ENCODE measurements around the gene RBP7.
A peak's percentile ranks its signal among the peaks of the same experiment; 100 is the strongest.

The RBP7 gene

DNA sequence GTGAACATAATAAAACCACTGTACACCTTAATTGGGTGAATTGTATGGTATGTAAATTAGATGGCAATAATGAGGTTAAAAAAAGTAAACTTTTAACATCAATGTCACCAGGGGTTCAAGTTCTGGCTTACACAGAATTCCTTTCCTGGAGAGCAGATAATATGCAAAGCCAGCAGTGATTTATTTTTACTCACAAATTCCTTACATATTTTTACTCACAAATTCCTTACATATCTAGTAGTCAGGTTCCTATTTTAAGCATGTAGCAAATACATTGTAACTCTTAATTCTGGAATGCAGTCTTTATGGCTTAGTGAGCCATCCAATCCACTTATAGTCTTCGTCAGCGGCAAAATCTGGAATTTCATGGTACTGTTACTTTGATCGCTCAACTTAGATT lies 34.4 kb downstream of the RBP7 start:
- TF ChIP-seq, protein P1, sequence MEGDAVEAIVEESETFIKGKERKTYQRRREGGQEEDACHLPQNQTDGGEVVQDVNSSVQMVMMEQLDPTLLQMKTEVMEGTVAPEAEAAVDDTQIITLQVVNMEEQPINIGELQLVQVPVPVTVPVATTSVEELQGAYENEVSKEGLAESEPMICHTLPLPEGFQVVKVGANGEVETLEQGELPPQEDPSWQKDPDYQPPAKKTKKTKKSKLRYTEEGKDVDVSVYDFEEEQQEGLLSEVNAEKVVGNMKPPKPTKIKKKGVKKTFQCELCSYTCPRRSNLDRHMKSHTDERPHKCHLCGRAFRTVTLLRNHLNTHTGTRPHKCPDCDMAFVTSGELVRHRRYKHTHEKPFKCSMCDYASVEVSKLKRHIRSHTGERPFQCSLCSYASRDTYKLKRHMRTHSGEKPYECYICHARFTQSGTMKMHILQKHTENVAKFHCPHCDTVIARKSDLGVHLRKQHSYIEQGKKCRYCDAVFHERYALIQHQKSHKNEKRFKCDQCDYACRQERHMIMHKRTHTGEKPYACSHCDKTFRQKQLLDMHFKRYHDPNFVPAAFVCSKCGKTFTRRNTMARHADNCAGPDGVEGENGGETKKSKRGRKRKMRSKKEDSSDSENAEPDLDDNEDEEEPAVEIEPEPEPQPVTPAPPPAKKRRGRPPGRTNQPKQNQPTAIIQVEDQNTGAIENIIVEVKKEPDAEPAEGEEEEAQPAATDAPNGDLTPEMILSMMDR (conservative IDR thresholded peaks at IDR 0.05; ENCODE audit: low read length) = no peak
- H3K4me3 ChIP-seq (ENCODE audit: low read length) = no peak overlapping the region
- DNase-seq (ENCODE audit: low read depth) = peak; percentile 80

DNA sequence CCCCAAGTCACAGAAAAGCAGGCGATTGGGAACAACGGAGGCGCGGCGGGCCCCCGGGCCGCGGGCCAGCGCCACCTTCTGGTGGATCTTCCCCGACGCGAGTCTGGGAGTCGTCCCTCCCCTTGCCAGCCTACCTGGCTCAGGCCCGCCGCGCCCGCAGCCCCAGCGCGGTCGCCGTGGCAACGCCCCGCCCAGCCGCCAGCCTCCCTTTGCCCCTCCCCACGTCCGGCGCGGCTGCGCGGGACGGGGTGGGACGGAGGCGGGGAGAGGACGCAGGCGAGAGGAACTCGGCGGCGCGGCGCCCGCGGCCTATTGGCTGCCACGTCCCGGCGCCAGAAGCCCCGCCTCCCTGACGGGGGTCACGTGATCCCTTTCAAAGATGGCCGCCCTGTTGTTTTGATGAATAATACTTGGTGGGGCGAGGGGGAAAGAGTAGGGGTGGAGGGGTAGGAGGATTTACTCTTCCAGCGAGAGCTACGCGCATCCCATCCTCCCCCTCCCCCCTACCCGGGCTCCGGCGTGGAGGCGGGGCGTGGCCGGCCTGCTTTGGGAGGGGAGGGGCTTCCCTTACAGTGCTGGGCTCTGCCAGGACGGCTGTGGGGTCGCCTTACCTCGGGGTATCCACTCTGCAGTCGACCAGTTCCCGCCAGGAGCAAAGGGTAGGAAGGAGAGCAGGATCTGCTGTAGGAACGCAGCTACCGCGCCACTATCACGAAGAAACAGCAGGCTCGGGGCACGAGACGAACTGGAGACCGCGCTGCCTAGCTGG lies 35.7 kb downstream of the RBP7 start, which contains the start of gene UBE4B:
Gene UBE4B (plus strand): TSS at position 369 of the 769 bp plus-strand sequence. CDS start 713 bp downstream, outside the sequence.
- peak; percentile 97 for DNase-seq (ENCODE audit: low read depth)
- peak within 1 kb of the TSS; percentile 100 for H3K4me3 ChIP-seq (ENCODE audit: low read length)
- TF ChIP-seq, protein P1 (conservative IDR thresholded peaks at IDR 0.05; ENCODE audit: low read length) = peak; percentile 58

DNA sequence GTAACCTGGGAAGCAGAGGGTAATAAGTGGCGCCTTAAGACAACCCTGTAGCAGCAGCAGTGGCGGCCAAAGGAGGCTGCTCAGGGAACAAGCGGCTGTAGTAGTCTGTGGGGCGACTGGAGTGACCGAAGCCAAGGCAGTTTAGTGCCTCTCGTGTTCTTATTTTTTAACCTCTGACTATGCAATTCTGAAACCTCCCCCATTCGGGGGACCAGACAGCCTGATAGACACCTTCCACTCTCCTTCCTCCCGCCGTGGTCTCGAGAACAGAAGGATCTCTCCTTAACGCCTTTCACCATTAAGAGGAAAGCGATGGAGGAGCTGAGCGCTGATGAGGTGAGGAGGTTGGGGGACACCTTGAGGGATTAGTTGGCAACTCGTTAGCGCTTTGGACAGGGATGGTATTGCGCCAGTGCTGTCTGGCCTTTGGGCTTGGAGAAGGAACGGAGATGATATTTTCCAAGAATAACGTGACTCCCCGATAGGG lies 36.4 kb downstream of the RBP7 start:
- peak overlapping the region; percentile 100 for H3K4me3 ChIP-seq (ENCODE audit: low read length)
- DNase-seq (ENCODE audit: low read depth) = peak; percentile 24

DNA sequence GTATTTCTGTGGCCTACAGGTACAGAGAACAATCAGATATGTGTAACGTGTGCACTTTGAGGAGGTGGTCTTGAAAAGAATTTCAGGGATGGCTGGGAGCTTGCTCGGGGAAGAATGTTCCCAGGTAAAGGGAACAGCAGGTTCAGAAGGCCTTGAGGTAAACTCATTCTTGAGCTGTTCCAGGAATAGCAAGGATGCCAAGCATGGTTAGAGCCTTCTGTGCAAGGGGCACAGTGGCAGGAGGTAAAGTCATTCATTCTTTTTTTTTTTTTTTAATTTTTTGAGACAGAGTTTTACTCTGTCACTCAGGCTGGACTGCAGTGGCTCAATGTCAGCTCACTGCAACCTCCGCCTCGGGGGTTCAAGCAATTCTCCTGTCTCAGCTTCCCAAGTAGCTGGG lies 45.7 kb downstream of the RBP7 start:
- no peak overlapping the region for H3K4me3 ChIP-seq (ENCODE audit: low read length)
- TF ChIP-seq, protein P1 (conservative IDR thresholded peaks at IDR 0.05; ENCODE audit: low read length) = no peak
- DNase-seq (ENCODE audit: low read depth) = no peak

More for the DNA sequence above, 36.4 kb downstream of the RBP7 start:
- TF ChIP-seq, protein P1 (conservative IDR thresholded peaks at IDR 0.05; ENCODE audit: low read length) = 0 out of 2 replicates have a peak, but pooled peaks have one; percentile 6

DNA sequence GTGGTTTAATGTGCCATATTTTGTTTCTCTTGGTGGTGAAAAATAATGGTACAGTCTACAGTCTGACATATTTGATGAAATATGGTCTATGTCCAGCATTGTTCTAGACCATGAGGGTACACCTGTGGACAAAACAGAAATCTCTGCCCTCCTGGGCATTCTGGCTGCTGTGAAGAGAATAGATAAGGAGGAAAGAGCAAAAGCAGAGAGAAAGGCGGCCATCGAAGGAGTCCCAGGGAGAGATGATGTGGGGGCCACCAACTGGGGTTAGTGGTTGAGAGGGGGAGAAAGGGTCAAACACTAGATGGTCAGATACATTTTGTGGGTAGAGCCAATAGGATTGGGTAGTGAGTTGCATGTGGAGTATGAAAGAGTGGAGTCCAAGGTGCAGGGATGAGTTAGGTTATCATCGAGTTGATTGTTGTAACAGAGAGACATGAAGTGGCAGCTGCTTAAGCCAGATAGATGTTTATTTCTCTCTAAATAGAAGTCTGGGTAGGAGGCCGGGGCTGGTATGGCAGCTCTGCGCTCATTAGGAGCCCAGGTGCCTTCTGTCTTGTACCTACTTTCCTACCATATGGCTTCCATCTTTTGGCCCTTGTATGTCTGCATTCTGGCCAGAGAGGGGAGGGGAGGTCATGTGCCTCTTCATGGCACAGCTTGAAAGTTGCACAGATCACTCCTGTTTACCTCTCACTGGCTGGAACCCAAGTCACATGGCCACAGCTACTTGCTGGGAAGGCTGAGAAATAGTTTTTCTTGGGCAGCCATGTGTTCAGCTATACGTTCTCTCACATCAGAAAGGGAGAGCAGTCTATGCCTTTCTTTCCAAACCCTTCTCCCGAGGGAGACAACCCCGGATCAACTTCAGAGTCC lies 48.7 kb downstream of the RBP7 start:
- H3K4me3 ChIP-seq (ENCODE audit: low read length) = no peak overlapping the region
- DNase-seq (ENCODE audit: low read depth) = no peak
- TF ChIP-seq, protein P1 (conservative IDR thresholded peaks at IDR 0.05; ENCODE audit: low read length) = no peak

DNA sequence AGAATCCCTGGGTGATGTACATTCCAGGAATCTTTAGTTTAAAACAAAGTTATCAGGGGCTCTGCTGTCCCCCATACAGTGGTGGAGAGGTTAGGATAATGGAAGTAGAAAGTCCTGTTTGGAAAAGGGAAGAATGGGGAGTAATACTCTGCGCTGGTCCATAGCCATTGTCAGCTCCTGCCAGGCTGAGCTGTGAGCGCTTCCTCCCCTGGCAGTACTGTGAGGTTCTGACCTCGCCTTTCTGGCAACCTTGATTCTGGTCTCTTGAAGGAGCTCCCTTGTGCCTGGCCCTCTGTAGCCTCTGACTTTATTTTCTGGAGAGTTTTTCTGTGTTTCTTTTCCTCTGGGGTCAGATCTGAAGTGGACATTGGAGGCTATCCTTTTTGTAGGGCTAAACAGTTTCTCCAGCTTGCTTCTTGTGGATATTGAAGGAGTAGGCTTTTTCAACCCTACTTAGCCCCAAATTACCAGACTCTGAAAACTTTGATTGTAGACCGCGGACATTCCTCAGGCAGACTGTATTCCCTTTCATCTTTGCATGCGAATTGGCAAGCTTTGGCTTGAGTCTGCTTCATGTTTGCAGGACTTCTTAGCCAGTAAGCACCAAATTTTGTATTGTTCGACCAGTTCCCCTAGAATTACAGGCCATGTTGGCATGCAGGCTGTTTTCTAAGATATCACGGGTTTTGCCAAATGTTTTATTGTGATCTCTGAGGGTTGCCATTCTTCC lies 49.5 kb downstream of the RBP7 start:
- TF ChIP-seq, protein P1 (conservative IDR thresholded peaks at IDR 0.05; ENCODE audit: low read length) = no peak

More for the DNA sequence above, 49.5 kb downstream of the RBP7 start:
- no peak overlapping the region for H3K4me3 ChIP-seq (ENCODE audit: low read length)
- no peak for DNase-seq (ENCODE audit: low read depth)
